IPS DF 4.7 (cell line): ENCODE results near the gene DLX5.

ENCODE experiments used
- DNase-seq: peaks from one replicate; pipeline ENCODE4 v3.0.0-alpha.2; 2013; ENCODE audit warnings: low spot score; ENCODE audit errors: extremely low read depth

Gene DLX5

GRCh38 chr7:97006055-97006815, 18.4 kb downstream of the DLX5 start:
- DNase-seq = no peak

- DNase-seq = no peak
These were observed 19.2 kb downstream of the DLX5 start, which contains the start of gene DLX6 for GRCh38 chr7:97005183-97006054. TSS of gene DLX6 (plus strand) at chr7:97005553. CDS start at chr7:97005978, 425 bp downstream.

DNA sequence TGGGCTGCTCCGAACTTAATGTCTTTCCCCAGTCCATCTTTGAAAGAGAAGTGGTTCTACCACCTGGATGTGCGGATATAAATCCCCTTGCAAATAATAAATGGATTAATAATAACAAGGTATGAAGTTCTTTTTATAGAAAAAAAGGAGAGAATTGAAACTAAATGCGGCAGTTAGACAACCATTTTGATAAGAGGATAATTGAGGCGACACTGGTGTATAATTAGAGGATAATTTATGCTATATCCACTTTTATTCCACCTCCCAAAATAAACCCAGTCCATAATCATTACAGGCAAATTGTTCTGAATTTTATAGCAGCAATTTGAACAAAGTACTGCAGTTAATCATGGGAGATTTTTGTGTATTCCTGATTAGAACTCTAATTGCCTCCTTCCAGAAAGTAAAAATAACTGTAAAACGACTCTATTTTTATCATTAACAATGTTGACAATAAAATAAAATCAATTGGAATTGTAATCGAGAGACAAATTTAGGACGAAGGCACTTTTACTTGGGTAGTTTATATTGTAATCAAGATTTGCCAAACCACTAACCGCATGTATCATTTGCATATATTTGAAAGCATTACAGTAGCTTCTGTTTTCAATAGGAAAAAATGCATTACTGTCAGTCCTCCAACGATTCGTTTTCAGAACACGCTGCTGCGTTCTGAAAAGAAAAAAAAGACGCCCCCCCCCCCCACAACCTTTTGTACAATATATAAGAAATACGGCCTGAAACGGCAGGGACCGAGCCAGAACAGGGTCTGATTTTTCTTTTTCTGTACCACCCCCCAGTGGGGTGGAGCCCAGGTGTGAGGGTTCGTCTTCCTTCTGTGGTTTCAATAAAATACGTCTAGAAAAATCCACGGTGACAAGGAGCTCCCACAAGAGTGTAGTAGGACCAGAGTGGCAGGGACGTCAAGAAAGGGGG, 20.1 kb downstream of the DLX5 start:
- DNase-seq = no peak

DNA sequence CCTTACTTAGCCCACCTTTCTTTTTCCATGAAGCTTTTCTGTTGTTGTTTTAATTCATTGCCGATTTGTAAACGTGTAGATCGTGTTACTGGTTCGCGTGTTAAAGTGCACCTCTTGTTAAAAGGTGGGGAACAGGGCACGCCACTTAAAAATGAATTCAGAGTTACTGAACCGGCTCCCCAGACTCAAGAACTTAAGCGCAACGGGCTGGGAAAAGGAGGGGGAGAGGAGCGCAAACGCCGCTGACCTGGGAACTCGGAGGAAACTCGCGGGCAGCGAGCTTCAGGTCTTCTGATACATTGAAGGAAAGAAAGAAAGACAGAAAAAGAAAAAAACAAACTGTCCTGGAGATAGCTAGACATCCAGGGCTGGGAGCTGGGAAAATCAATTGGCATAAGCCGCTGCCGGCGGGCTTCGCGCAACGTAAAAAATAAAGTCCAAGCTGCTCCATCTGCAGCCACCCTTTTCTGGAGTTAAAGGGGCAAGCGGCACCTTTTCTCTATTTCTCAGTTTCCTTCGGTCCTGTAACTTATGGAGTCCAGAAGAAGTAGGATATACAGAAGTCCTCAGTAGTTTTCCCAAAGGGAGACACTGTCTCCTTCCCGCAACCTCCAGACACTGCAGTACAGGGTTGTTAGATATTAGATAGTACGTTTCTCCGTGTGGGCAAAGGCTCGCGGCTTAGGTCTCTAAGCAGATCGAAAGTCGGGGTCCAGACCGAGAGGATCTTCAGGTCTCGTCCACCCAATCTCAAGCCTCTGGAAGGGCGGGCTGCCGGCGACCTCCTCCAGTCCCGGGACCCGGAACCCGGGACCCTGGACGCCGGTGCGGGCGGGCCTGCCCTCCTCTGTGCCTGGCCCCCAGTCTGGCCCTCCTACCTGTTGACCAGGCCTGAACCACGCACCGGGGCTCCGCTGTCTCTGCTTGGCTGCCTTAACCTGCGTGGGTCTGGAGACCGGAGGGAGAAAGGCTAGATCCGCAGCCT, 21.1 kb downstream of the DLX5 start:
- DNase-seq = no peak

DNA sequence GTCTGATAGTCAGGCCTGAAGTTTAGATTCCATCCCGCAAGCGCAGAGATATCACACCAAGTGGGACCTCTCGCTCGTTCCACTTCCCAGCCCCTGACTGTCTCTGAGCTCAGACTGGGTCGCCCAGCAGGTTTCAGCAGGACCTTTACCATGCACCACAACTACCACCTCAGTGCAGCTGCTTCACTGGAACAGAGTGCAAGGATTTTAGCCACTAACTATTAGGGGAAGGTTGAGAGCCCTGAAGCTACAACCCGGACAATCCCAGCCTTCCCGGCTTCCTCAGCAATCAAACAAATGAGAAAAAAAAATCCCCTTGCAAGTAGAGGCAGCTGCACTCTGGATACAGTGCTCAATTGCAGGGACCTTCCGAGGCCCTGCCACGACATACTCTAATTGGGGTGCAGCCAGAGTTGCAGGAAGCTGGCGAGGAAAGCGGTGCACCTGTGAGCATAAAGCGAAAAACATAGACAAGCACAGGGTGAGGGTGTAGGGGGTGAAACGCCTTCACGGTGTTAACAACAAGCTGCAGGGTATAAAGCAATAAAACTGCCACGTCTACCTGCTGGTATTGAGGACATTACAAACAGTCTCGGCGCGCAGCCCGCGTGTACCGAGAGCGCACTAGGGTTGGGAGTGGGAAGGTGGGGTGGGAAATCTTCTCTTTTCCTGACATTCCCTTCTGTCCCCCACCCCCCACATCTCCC, 21.9 kb downstream of the DLX5 start:
- no peak for DNase-seq

GRCh38 chr7:97001656-97002554, 22.7 kb downstream of the DLX5 start:
- DNase-seq = no peak

- no peak for DNase-seq
These were observed 23.4 kb downstream of the DLX5 start for GRCh38 chr7:97001221-97001620.

- DNase-seq = no peak
These were observed 25.9 kb downstream of the DLX5 start for GRCh38 chr7:96998744-96999143.

DNA sequence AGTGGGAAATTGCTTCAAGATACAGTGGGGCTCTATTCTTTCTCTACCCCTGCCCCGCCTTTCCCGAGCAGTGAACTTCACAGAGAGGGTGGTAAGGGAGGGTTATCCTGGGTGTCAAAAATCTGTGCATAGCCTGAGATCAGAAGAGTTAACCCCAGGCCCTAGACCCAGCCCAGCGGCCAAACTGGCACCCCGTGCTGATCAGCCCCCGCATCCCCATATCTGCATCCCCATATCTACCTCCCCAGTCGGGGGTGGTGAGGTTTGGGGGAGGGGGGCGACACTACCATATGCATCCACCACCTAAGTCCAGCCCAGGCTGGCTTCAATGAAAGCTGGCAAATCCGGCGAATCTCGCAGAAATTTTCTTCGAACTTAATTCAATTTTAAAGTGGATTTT, 26.3 kb downstream of the DLX5 start:
- no peak for DNase-seq

GRCh38 chr7:96997512-96998032, 27.1 kb downstream of the DLX5 start:
- DNase-seq = no peak

- no peak for DNase-seq
These were observed 27.6 kb downstream of the DLX5 start for GRCh38 chr7:96996958-96997511.

DNA sequence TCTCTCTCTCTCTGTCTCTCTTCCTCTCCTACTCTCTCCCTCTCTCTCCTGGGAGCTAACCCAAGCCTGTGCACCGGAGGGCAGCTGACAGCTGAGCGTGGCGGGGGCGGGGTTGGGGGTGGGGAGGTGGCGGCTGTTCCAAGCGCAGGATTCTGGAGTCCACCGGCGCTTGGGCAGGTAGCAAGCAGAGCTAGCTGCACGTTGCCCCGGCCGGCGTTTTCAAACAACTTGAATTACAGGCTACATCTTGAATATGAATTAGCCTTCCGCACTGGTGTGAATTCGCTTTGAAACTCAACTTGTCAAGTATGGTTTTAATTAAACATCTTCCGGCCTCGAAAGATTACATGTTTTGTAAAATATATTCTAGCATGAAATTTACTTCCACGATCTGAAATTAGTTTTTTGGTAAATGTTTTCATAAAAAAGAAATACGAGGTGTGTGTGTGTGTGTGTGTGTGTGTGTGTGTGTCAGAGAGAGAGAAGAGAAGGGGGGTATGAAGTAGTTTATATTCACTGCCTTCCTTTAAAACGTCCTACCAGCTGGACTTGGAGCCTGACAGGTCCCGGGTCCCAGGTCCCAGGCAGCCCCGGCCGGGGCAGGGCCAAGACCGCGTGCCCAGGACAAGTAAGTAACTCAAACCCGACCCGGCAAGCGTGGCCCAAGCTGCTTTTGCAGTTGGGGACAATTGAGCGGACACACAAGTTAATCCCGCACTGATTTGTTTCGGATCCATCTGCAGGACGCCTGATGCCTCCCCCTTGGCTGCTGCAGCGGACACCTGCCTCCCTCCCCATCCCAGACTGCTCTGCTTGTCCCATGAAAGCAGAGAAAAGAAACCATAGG, 28.3 kb downstream of the DLX5 start:
- no peak for DNase-seq

DNA sequence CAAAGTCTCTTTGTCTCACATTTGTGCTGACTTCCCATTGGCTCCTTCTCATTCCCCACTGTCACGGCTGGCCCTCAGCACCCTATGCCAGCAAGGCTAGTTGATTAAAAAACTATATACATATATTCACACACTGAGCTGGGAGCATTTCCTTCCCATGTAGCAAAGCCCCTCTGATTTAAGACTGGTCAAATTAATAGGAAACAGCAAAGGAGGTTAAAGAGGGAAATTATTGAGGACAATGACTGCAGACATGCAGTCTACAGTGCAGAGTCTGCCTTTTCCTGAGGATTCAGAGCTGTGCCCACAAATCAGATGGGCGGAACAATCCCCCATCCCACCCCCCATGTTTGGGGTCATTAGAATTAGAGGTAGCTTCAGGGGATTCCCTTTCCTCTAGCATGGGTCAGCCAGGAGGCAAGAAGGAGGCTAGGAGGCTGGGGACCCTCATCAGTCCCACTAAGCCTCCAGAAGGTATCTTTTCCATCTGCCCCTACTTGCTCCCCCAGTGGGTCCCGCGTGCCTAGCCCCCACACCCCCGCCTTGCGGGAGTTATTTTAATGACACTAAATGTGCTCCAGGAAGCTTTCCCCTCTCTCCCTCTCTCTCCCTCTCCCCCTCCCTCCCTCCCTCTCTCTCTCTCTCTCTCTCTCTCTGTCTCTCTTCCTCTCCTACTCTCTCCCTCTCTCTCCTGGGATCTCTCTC, 29.1 kb downstream of the DLX5 start:
- DNase-seq = no peak

DNA sequence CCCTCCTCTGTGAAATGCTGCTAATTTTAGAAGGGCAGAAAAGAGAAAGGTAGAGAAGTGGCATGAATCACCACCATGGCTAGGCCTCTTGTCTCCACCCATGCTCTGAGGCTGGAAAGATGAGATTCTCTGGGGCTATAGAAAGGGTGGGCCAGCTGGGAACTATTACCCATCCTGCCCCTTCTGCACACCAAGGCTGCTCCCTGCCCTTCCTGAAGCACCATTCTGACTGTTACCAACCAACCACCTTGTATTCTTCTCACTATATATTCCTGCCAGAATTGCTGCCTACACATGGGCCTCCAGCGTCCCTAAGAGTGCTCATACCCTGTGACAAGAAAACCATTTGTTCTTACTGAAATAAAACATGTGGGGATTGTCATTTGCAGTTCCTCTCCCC, 30.7 kb downstream of the DLX5 start:
- no peak for DNase-seq

DNA sequence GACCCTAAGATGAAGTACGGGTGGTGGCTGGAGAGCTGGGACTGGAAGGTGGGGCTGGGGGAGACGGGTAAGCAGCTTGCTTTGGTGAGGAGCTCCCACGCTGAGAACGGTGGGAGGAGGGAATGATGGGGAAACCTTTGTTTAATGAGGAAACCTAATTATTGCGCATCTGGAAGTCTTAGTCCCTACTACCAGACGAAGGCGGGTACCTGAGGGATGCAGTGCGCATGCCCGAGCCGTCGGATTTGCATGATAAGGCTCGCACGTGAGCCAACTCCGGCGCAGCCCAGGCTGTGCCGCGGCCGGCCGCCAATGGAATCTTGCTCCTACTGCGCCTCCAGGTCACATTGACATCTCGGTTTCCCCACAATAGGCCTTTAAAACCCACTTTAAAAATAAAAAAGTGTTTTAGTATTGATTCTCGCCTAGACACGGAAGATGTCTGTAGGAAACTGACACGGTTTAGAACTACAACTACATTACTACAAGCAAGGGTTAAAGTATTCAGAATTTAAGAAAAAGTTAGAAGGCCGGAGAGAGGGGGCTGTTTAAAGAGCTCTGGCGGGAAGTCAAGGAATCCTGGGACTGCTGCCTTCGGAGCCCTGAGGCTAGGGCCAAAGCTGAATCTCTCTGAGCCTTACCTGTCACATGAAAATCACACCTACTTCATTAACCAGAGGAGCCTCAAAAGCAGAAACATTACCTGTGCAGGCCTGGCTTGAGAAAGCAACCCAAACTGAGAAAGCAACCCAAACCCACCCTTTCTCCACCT, 31.4 kb downstream of the DLX5 start:
- DNase-seq = no peak
